Breast epithelium (tissue), 3 donors: ENCODE data around the gene EDEM1.
"Not testable (repeated sequence)": the region's sequence is repeated elsewhere in the genome, so short reads cannot be mapped to it uniquely, and the experiment has no call there.

ENCODE experiments used
- CTCF ChIP-seq, 3 donors: fragments of 450-650 bp; IDR thresholded peaks; one replicate each; pipeline ENCODE4 v1.5.1; 2016 to 2017; ENCODE audit warnings: antibody characterized with exemption in 3 of 3, mild to moderate bottlenecking in 3 of 3, moderate library complexity in 3 of 3
- POLR2A ChIP-seq: fragments of 450-650 bp; IDR thresholded peaks from one replicate; pipeline ENCODE4 v1.6.1; 2016; ENCODE audit warnings: antibody characterized with exemption, mild to moderate bottlenecking, moderate library complexity

- not testable (repeated sequence) for TF ChIP-seq POLR2A; CTCF (IDR thresholded peaks at IDR 0.05)
Observed at GRCh38 chr3:5183714-5184113, 3.8 kb upstream of the EDEM1 start.
